GM18499 (cell line): ENCODE data around the gene NDEL1.

ENCODE experiments used
- ATAC-seq: cut with Tn5 transposase; IDR thresholded peaks from one replicate; pipeline ENCODE4 v1.9.1; 2021; ENCODE audit warnings: moderate number of reproducible peaks; ENCODE audit not compliant: insufficient read depth, unreplicated experiment

Gene NDEL1

GRCh38 chr17:8451933-8452614 lies 16.4 kb downstream of the NDEL1 start:
- ATAC-seq: no peak

- no peak for ATAC-seq
Measured at GRCh38 chr17:8453326-8453725, 17.6 kb downstream of the NDEL1 start.

GRCh38 chr17:8455665-8456209 lies 20.1 kb downstream of the NDEL1 start:
- ATAC-seq: no peak

GRCh38 chr17:8458128-8458527 lies 22.4 kb downstream of the NDEL1 start:
- ATAC-seq: no peak

- ATAC-seq: no peak
Measured at GRCh38 chr17:8459107-8459506, 23.4 kb downstream of the NDEL1 start.

GRCh38 chr17:8459831-8460230 lies 24.1 kb downstream of the NDEL1 start:
- no peak for ATAC-seq

- no peak for ATAC-seq
Measured at GRCh38 chr17:8462564-8462963, 26.9 kb downstream of the NDEL1 start.

GRCh38 chr17:8463099-8463498 lies 27.4 kb downstream of the NDEL1 start:
- ATAC-seq: no peak

- no peak for ATAC-seq
Measured at GRCh38 chr17:8464941-8465340, 29.3 kb downstream of the NDEL1 start.

GRCh38 chr17:8465356-8465755 lies 29.7 kb downstream of the NDEL1 start:
- ATAC-seq: no peak

GRCh38 chr17:8465759-8466158 lies 30.1 kb downstream of the NDEL1 start:
- no peak for ATAC-seq

GRCh38 chr17:8466456-8466855 lies 30.8 kb downstream of the NDEL1 start:
- no peak for ATAC-seq

GRCh38 chr17:8466873-8467272 lies 31.2 kb downstream of the NDEL1 start:
- no peak for ATAC-seq

GRCh38 chr17:8467527-8467926 lies 31.8 kb downstream of the NDEL1 start:
- ATAC-seq: no peak

GRCh38 chr17:8468127-8468526 lies 32.4 kb downstream of the NDEL1 start:
- no peak for ATAC-seq

- no peak for ATAC-seq
Measured at GRCh38 chr17:8468980-8469379, 33.3 kb downstream of the NDEL1 start.

- no peak for ATAC-seq
Measured at GRCh38 chr17:8469964-8470363, 34.3 kb downstream of the NDEL1 start.

- no peak for ATAC-seq
Measured at GRCh38 chr17:8470447-8471047, 34.9 kb downstream of the NDEL1 start.

GRCh38 chr17:8472663-8473062 lies 37.0 kb downstream of the NDEL1 start:
- no peak for ATAC-seq

- no peak for ATAC-seq
Measured at GRCh38 chr17:8473451-8474192, 37.9 kb downstream of the NDEL1 start.

GRCh38 chr17:8474826-8475225 lies 39.1 kb downstream of the NDEL1 start:
- no peak for ATAC-seq
